H1 (cell line): ENCODE measurements around the gene LRP8. TPM values are rescaled to one million over a fixed set of nuclear protein-coding genes. Genes with fewer than 3 reads are reported as not detected.
A peak's percentile ranks its signal among the peaks of the same experiment; 100 is the strongest.

Experiments used
- CTCF ChIA-PET: fragments of 300-600 bp; sonication (Branson Sonifier 250); formaldehyde crosslinking; loops from one replicate; lab custom pipeline; 2021; ENCODE audit not compliant: partially characterized antibody; lab: Charles Lee
- POLR2A ChIA-PET: fragments of 300-600 bp; sonication (Branson Sonifier 250); formaldehyde crosslinking; loops from one replicate; lab custom pipeline; 2021; ENCODE audit warnings: inconsistent platforms; ENCODE audit not compliant: partially characterized antibody; lab: Charles Lee
- DNase-seq, 2 experiments: peaks; one replicate each; pipeline versions ENCODE4 v3.0.0 to v3.0.0-alpha.2; 2010 to 2022; ENCODE audit warnings: low spot score in 2 of 2, low read depth in 1 of 2, mixed read lengths in 1 of 2
- FAIRE-seq: peaks from 2 replicates; lab custom pipeline; 2011; peaks lifted over from hg19 to GRCh38; lab: Jason Lieb, UNC
- H2AFZ ChIP-seq: 2 replicates; pipeline ENCODE4 v1.8.1; 2012; ENCODE audit warnings: low read length, inconsistent platforms
- H2AK5ac ChIP-seq: 2 replicates; pipeline ENCODE4 v1.6.1; 2013; ENCODE audit warnings: low read depth, low read length
- H2BK120ac ChIP-seq: replicated peaks from 2 replicates; pipeline ENCODE3; 2013; ENCODE audit warnings: low read depth, low read length, inconsistent platforms
- H2BK12ac ChIP-seq: 2 replicates; pipeline ENCODE4 v1.6.1; 2013; ENCODE audit warnings: low read depth, low read length
- H2BK15ac ChIP-seq: 2 replicates; pipeline ENCODE4 v1.6.1; 2013; ENCODE audit warnings: low read length
- H2BK20ac ChIP-seq: 2 replicates; pipeline ENCODE4 v1.6.1; 2013; ENCODE audit warnings: low read length
- H2BK5ac ChIP-seq: 2 replicates; pipeline ENCODE4 v1.6.1; 2013; ENCODE audit warnings: low read depth, low read length
- H3K14ac ChIP-seq: 2 replicates; pipeline ENCODE4 v1.6.1; 2013; ENCODE audit warnings: inconsistent platforms; ENCODE audit not compliant: insufficient read length
- H3K18ac ChIP-seq: 2 replicates; pipeline ENCODE4 v1.6.1; 2013; ENCODE audit warnings: low read length; ENCODE audit errors: extremely low read depth
- H3K23ac ChIP-seq: 2 replicates; pipeline ENCODE4 v1.6.1; 2013; ENCODE audit warnings: inconsistent platforms; ENCODE audit not compliant: insufficient read length
- H3K23me2 ChIP-seq: 2 replicates; pipeline ENCODE4 v1.6.1; 2013; ENCODE audit warnings: low read depth, low read length
- H3K27ac ChIP-seq: 2 replicates; pipeline ENCODE4 v1.6.1; 2011; ENCODE audit warnings: low read depth, low read length, inconsistent platforms
- H3K27me3 ChIP-seq, 4 experiments: replicated peaks in 1 of 4; 1 replicate in 1 of 4; 2 replicates in 3 of 4; pipeline versions ENCODE4 v1.6.1 to v1.8.1; 2011 to 2013; ENCODE audit warnings: low read length in 3 of 4, mild to moderate bottlenecking in 3 of 4, inconsistent platforms in 2 of 4, mixed read lengths in 2 of 4, moderate library complexity in 1 of 4; ENCODE audit not compliant: control insufficient read depth in 3 of 4, insufficient read depth in 3 of 4; ENCODE audit errors: extremely low read depth in 1 of 4
- H3K36me3 ChIP-seq, 4 experiments: 2 replicates each; pipeline versions ENCODE4 v1.6.1 to v1.8.1; 2011 to 2013; ENCODE audit warnings: mild to moderate bottlenecking in 4 of 4, low read length in 3 of 4, moderate library complexity in 2 of 4, control low read depth in 1 of 4, inconsistent platforms in 1 of 4; ENCODE audit not compliant: insufficient read depth in 4 of 4, control insufficient read depth in 2 of 4
- H3K4ac ChIP-seq: replicated peaks from 2 replicates; pipeline ENCODE3; 2013; ENCODE audit warnings: low read length, low read depth, mixed read lengths, inconsistent platforms; ENCODE audit not compliant: insufficient read length
- H3K4me1 ChIP-seq, 4 experiments: replicated peaks in 1 of 4; 1 replicate in 1 of 4; 2 replicates in 3 of 4; pipeline versions ENCODE4 v1.6.1 to v1.8.1; 2011 to 2013; ENCODE audit warnings: low read length in 3 of 4, inconsistent platforms in 2 of 4, mixed read lengths in 1 of 4; ENCODE audit not compliant: insufficient read depth in 4 of 4, control insufficient read depth in 3 of 4
- H3K4me2 ChIP-seq, 2 experiments: 2 replicates each; pipeline versions ENCODE4 v1.6.1 to v1.8.1; 2011 to 2013; ENCODE audit warnings: low read depth in 2 of 2, low read length in 2 of 2, control low read depth in 1 of 2, inconsistent platforms in 1 of 2, mild to moderate bottlenecking in 1 of 2; ENCODE audit not compliant: insufficient read depth in 1 of 2
- H3K4me3 ChIP-seq, 4 experiments: fragments of 200-600, 300-600 bp in 1 of 4; sonication (generic), shearing (Covaris generic), sonication (Bioruptor Twin) in 1 of 4; 2 replicates each; pipeline versions ENCODE4 v1.5.1 to v1.8.1; 2011 to 2016; ENCODE audit warnings: low read length in 4 of 4, low read depth in 3 of 4, control low read depth in 2 of 4, inconsistent platforms in 2 of 4, mild to moderate bottlenecking in 2 of 4, mixed read lengths in 1 of 4, moderate library complexity in 1 of 4; ENCODE audit not compliant: insufficient read depth in 2 of 4; ENCODE audit errors: extremely low read depth in 1 of 4
- H3K56ac ChIP-seq: replicated peaks from 2 replicates; pipeline ENCODE3; 2013; ENCODE audit warnings: low read depth, mild to moderate bottlenecking, mixed read lengths, low read length, inconsistent platforms; ENCODE audit not compliant: insufficient read length
- H3K79me1 ChIP-seq: 2 replicates; pipeline ENCODE4 v1.6.1; 2013; ENCODE audit warnings: low read depth, low read length, control low read depth
- H3K79me2 ChIP-seq, 2 experiments: 2 replicates each; pipeline versions ENCODE4 v1.6.1 to v1.8.1; 2012 to 2013; ENCODE audit warnings: low read length in 2 of 2, mild to moderate bottlenecking in 2 of 2, inconsistent platforms in 1 of 2; ENCODE audit not compliant: insufficient read depth in 2 of 2, control insufficient read depth in 1 of 2
- H3K9ac ChIP-seq, 4 experiments: replicated peaks in 1 of 4; 1 replicate in 1 of 4; 2 replicates in 3 of 4; pipeline versions ENCODE4 v1.6.1 to v1.8.1; 2011 to 2013; ENCODE audit warnings: low read depth in 3 of 4, low read length in 3 of 4, control low read depth in 2 of 4, mild to moderate bottlenecking in 2 of 4, moderate library complexity in 2 of 4, inconsistent platforms in 1 of 4; ENCODE audit errors: extremely low read depth in 1 of 4
- H3K9me3 ChIP-seq, 2 experiments: 2 replicates each; pipeline versions ENCODE4 v1.6.1 to v1.8.1; 2012 to 2013; ENCODE audit warnings: mild to moderate bottlenecking in 2 of 2, moderate library complexity in 2 of 2, control low read depth in 1 of 2, inconsistent platforms in 1 of 2, low read depth in 1 of 2, low read length in 1 of 2, mixed read lengths in 1 of 2; ENCODE audit not compliant: insufficient read depth in 2 of 2
- H4K20me1 ChIP-seq, 2 experiments: replicated peaks in 1 of 2; 2 replicates each; pipeline versions ENCODE3 to v1.8.1; 2011 to 2013; ENCODE audit warnings: inconsistent platforms in 2 of 2, low read length in 2 of 2, mild to moderate bottlenecking in 1 of 2; ENCODE audit not compliant: insufficient read depth in 2 of 2, control insufficient read depth in 1 of 2
- H4K5ac ChIP-seq: 2 replicates; pipeline ENCODE4 v1.6.1; 2013; ENCODE audit warnings: low read length, low read depth, mixed read lengths, inconsistent platforms; ENCODE audit not compliant: insufficient read length
- H4K8ac ChIP-seq: 2 replicates; pipeline ENCODE4 v1.8.0; 2013; ENCODE audit warnings: mild to moderate bottlenecking, moderate library complexity, low read length, inconsistent platforms; ENCODE audit not compliant: insufficient read depth; ENCODE audit errors: extremely low read depth
- H4K91ac ChIP-seq: replicated peaks from 2 replicates; pipeline ENCODE3; 2013; ENCODE audit warnings: low read length, mixed read lengths, inconsistent platforms; ENCODE audit not compliant: insufficient read length
- WGBS, 2 experiments: shearing (Covaris generic) in 1 of 2; methylation state at CpG; one replicate each; pipeline versions ENCODE4 v1.1.6 to v1.1.7; 2013 to 2015; ENCODE audit warnings: low lambda C conversion rate in 2 of 2, mixed read lengths in 2 of 2, inconsistent platforms in 1 of 2, low coverage in 1 of 2, missing lambda C conversion rate in 1 of 2; ENCODE audit not compliant: insufficient replicate concordance in 2 of 2, insufficient coverage in 1 of 2, insufficient read length in 1 of 2; ENCODE audit errors: extremely low coverage in 1 of 2, missing lambda C conversion rate in 1 of 2; 5-methylcytosine and 5-hydroxymethylcytosine counted together
- polyA plus RNA-seq, 7 experiments: library from polyadenylated mRNA; depleted of rRNA in 3 of 7; stranded (reverse) in 5 of 7; unstranded in 2 of 7; fragments of >200 nt in 5 of 7; fragments of 200-250 nt in 2 of 7; gene quantifications; 1 replicate in 5 of 7; 2 replicates in 1 of 7; 4 replicates in 1 of 7; pipeline versions ENCODE4 v1.2.1 to v1.2.3, GENCODE V29; 2011 to 2013; ENCODE audit warnings: missing spikeins in 2 of 7, mixed read lengths in 2 of 7
- total RNA-seq: library from RNA; stranded (reverse); fragmentation: NEBNext Ultra II Directional; extraction: Animal tissue kit (Norgen Biotek cat#: 25700); gene quantifications from 2 replicates; pipeline ENCODE4 v1.2.1, GENCODE V29; 2021

The LRP8 gene
- total and polyA plus RNA-seq, 2 of the 8 experiments (the other 6 are each of a cell fraction or from before 2014, with no cell fraction given) = 63.2 to 66.4 TPM

- H3K27ac ChIP-seq = peak overlapping the region; percentile 61; the same call in 1 of the 2 replicates
- CTCF ChIA-PET = interaction anchor here (0.6 to 5.7 kb wide), 3 partner anchors 12 to 56 kb away, joined by 3 to 42 read pairs (median 4); no protein-coding TSS in a partner anchor
- no peak for FAIRE-seq
Measured at GRCh38 chr1:53197291-53198200, 130.3 kb downstream of the LRP8 start.

More at GRCh38 chr1:53197291-53198200, 130.3 kb downstream of the LRP8 start:
- Histone ChIP-seq H2BK5ac (0 out of 2 replicates have a peak overlapping the region, but pooled peaks have one; percentile 77), H2BK15ac (no peak overlapping the region), H3K4me2 (peak overlapping the region; percentile 75 to 93), H3K9ac (peak overlapping the region; percentile 65 to 80 (median 75)), H3K18ac (no peak overlapping the region), H4K20me1 (no peaks in the 10 kb centered on the region), H4K5ac (peak overlapping the region; percentile 6), H3K23me2 (peaks cover 5% of the 10 kb centered on the region), H2BK12ac (no peak overlapping the region), H3K27me3 (peaks cover 0 to 4% (median 1%) of the 10 kb centered on the region in 4 experiments; a peak in 4 of 7 replicates), H2AK5ac (no peak overlapping the region), H3K23ac (no peak overlapping the region), H3K9me3 (no peaks in the 10 kb centered on the region), H2AFZ (no peak overlapping the region), H4K8ac (no peak overlapping the region; the same call in 1 of the 2 replicates), H4K91ac (no peak overlapping the region), H3K56ac (no peak overlapping the region), H3K79me2 (peaks cover 0 to 8% of the 10 kb centered on the region in 2 experiments; a peak in 1 of 4 replicates), H3K4ac (no peak overlapping the region), H2BK20ac (no peak overlapping the region), H3K4me3 (peak overlapping the region; percentile 73 to 93 (median 88)), H3K14ac (no peak overlapping the region), H3K36me3 (peaks cover 0 to 14% (median 7%) of the 10 kb centered on the region in 4 experiments; a peak in 5 of 8 replicates), H3K79me1 (no peaks in the 10 kb centered on the region; the same call in none of the 2 replicates), H2BK120ac (no peak overlapping the region), H3K4me1 (peaks cover 2 to 6% (median 4%) of the 10 kb centered on the region in 4 experiments; a peak in 4 of 7 replicates)
- WGBS, 2 experiments = 44% methylated on average over 13 of the region's 13 CpGs; no CpG with 5 or more reads in 1 of the 2 experiments
- POLR2A ChIA-PET = interaction anchor here (0.5 to 2.0 kb wide), 6 partner anchors 10 to 800 kb away, joined by 3 to 6 read pairs (median 3); no protein-coding TSS in a partner anchor
- no peak for DNase-seq
